H1 (cell line): ENCODE measurements around the gene CDK19. TPM values are rescaled to one million over a fixed set of nuclear protein-coding genes. Genes with fewer than 3 reads are reported as not detected.

Experiments used
- CTCF ChIA-PET: fragments of 300-600 bp; sonication (Branson Sonifier 250); formaldehyde crosslinking; loops from one replicate; lab custom pipeline; 2021; ENCODE audit not compliant: partially characterized antibody; lab: Charles Lee
- POLR2A ChIA-PET: fragments of 300-600 bp; sonication (Branson Sonifier 250); formaldehyde crosslinking; loops from one replicate; lab custom pipeline; 2021; ENCODE audit warnings: inconsistent platforms; ENCODE audit not compliant: partially characterized antibody; lab: Charles Lee
- DNase-seq, 2 experiments: peaks; one replicate each; pipeline versions ENCODE4 v3.0.0 to v3.0.0-alpha.2; 2010 to 2022; ENCODE audit warnings: low spot score in 2 of 2, low read depth in 1 of 2, mixed read lengths in 1 of 2
- FAIRE-seq: peaks from 2 replicates; lab custom pipeline; 2011; peaks lifted over from hg19 to GRCh38; lab: Jason Lieb, UNC
- H2AFZ ChIP-seq: 2 replicates; pipeline ENCODE4 v1.8.1; 2012; ENCODE audit warnings: low read length, inconsistent platforms
- H2AK5ac ChIP-seq: 2 replicates; pipeline ENCODE4 v1.6.1; 2013; ENCODE audit warnings: low read depth, low read length
- H2BK120ac ChIP-seq: replicated peaks from 2 replicates; pipeline ENCODE3; 2013; ENCODE audit warnings: low read depth, low read length, inconsistent platforms
- H2BK12ac ChIP-seq: 2 replicates; pipeline ENCODE4 v1.6.1; 2013; ENCODE audit warnings: low read depth, low read length
- H2BK15ac ChIP-seq: 2 replicates; pipeline ENCODE4 v1.6.1; 2013; ENCODE audit warnings: low read length
- H2BK20ac ChIP-seq: 2 replicates; pipeline ENCODE4 v1.6.1; 2013; ENCODE audit warnings: low read length
- H2BK5ac ChIP-seq: 2 replicates; pipeline ENCODE4 v1.6.1; 2013; ENCODE audit warnings: low read depth, low read length
- H3K14ac ChIP-seq: 2 replicates; pipeline ENCODE4 v1.6.1; 2013; ENCODE audit warnings: inconsistent platforms; ENCODE audit not compliant: insufficient read length
- H3K18ac ChIP-seq: 2 replicates; pipeline ENCODE4 v1.6.1; 2013; ENCODE audit warnings: low read length; ENCODE audit errors: extremely low read depth
- H3K23ac ChIP-seq: 2 replicates; pipeline ENCODE4 v1.6.1; 2013; ENCODE audit warnings: inconsistent platforms; ENCODE audit not compliant: insufficient read length
- H3K23me2 ChIP-seq: 2 replicates; pipeline ENCODE4 v1.6.1; 2013; ENCODE audit warnings: low read depth, low read length
- H3K27ac ChIP-seq: 2 replicates; pipeline ENCODE4 v1.6.1; 2011; ENCODE audit warnings: low read depth, low read length, inconsistent platforms
- H3K27me3 ChIP-seq, 4 experiments: replicated peaks in 1 of 4; 1 replicate in 1 of 4; 2 replicates in 3 of 4; pipeline versions ENCODE4 v1.6.1 to v1.8.1; 2011 to 2013; ENCODE audit warnings: low read length in 3 of 4, mild to moderate bottlenecking in 3 of 4, inconsistent platforms in 2 of 4, mixed read lengths in 2 of 4, moderate library complexity in 1 of 4; ENCODE audit not compliant: control insufficient read depth in 3 of 4, insufficient read depth in 3 of 4; ENCODE audit errors: extremely low read depth in 1 of 4
- H3K36me3 ChIP-seq, 4 experiments: 2 replicates each; pipeline versions ENCODE4 v1.6.1 to v1.8.1; 2011 to 2013; ENCODE audit warnings: mild to moderate bottlenecking in 4 of 4, low read length in 3 of 4, moderate library complexity in 2 of 4, control low read depth in 1 of 4, inconsistent platforms in 1 of 4; ENCODE audit not compliant: insufficient read depth in 4 of 4, control insufficient read depth in 2 of 4
- H3K4ac ChIP-seq: replicated peaks from 2 replicates; pipeline ENCODE3; 2013; ENCODE audit warnings: low read length, low read depth, mixed read lengths, inconsistent platforms; ENCODE audit not compliant: insufficient read length
- H3K4me1 ChIP-seq, 4 experiments: replicated peaks in 1 of 4; 1 replicate in 1 of 4; 2 replicates in 3 of 4; pipeline versions ENCODE4 v1.6.1 to v1.8.1; 2011 to 2013; ENCODE audit warnings: low read length in 3 of 4, inconsistent platforms in 2 of 4, mixed read lengths in 1 of 4; ENCODE audit not compliant: insufficient read depth in 4 of 4, control insufficient read depth in 3 of 4
- H3K4me2 ChIP-seq, 2 experiments: 2 replicates each; pipeline versions ENCODE4 v1.6.1 to v1.8.1; 2011 to 2013; ENCODE audit warnings: low read depth in 2 of 2, low read length in 2 of 2, control low read depth in 1 of 2, inconsistent platforms in 1 of 2, mild to moderate bottlenecking in 1 of 2; ENCODE audit not compliant: insufficient read depth in 1 of 2
- H3K4me3 ChIP-seq, 4 experiments: fragments of 200-600, 300-600 bp in 1 of 4; sonication (generic), shearing (Covaris generic), sonication (Bioruptor Twin) in 1 of 4; 2 replicates each; pipeline versions ENCODE4 v1.5.1 to v1.8.1; 2011 to 2016; ENCODE audit warnings: low read length in 4 of 4, low read depth in 3 of 4, control low read depth in 2 of 4, inconsistent platforms in 2 of 4, mild to moderate bottlenecking in 2 of 4, mixed read lengths in 1 of 4, moderate library complexity in 1 of 4; ENCODE audit not compliant: insufficient read depth in 2 of 4; ENCODE audit errors: extremely low read depth in 1 of 4
- H3K56ac ChIP-seq: replicated peaks from 2 replicates; pipeline ENCODE3; 2013; ENCODE audit warnings: low read depth, mild to moderate bottlenecking, mixed read lengths, low read length, inconsistent platforms; ENCODE audit not compliant: insufficient read length
- H3K79me1 ChIP-seq: 2 replicates; pipeline ENCODE4 v1.6.1; 2013; ENCODE audit warnings: low read depth, low read length, control low read depth
- H3K79me2 ChIP-seq, 2 experiments: 2 replicates each; pipeline versions ENCODE4 v1.6.1 to v1.8.1; 2012 to 2013; ENCODE audit warnings: low read length in 2 of 2, mild to moderate bottlenecking in 2 of 2, inconsistent platforms in 1 of 2; ENCODE audit not compliant: insufficient read depth in 2 of 2, control insufficient read depth in 1 of 2
- H3K9ac ChIP-seq, 4 experiments: replicated peaks in 1 of 4; 1 replicate in 1 of 4; 2 replicates in 3 of 4; pipeline versions ENCODE4 v1.6.1 to v1.8.1; 2011 to 2013; ENCODE audit warnings: low read depth in 3 of 4, low read length in 3 of 4, control low read depth in 2 of 4, mild to moderate bottlenecking in 2 of 4, moderate library complexity in 2 of 4, inconsistent platforms in 1 of 4; ENCODE audit errors: extremely low read depth in 1 of 4
- H3K9me3 ChIP-seq, 2 experiments: 2 replicates each; pipeline versions ENCODE4 v1.6.1 to v1.8.1; 2012 to 2013; ENCODE audit warnings: mild to moderate bottlenecking in 2 of 2, moderate library complexity in 2 of 2, control low read depth in 1 of 2, inconsistent platforms in 1 of 2, low read depth in 1 of 2, low read length in 1 of 2, mixed read lengths in 1 of 2; ENCODE audit not compliant: insufficient read depth in 2 of 2
- H4K20me1 ChIP-seq, 2 experiments: replicated peaks in 1 of 2; 2 replicates each; pipeline versions ENCODE3 to v1.8.1; 2011 to 2013; ENCODE audit warnings: inconsistent platforms in 2 of 2, low read length in 2 of 2, mild to moderate bottlenecking in 1 of 2; ENCODE audit not compliant: insufficient read depth in 2 of 2, control insufficient read depth in 1 of 2
- H4K5ac ChIP-seq: 2 replicates; pipeline ENCODE4 v1.6.1; 2013; ENCODE audit warnings: low read length, low read depth, mixed read lengths, inconsistent platforms; ENCODE audit not compliant: insufficient read length
- H4K8ac ChIP-seq: 2 replicates; pipeline ENCODE4 v1.8.0; 2013; ENCODE audit warnings: mild to moderate bottlenecking, moderate library complexity, low read length, inconsistent platforms; ENCODE audit not compliant: insufficient read depth; ENCODE audit errors: extremely low read depth
- H4K91ac ChIP-seq: replicated peaks from 2 replicates; pipeline ENCODE3; 2013; ENCODE audit warnings: low read length, mixed read lengths, inconsistent platforms; ENCODE audit not compliant: insufficient read length
- ATF2 ChIP-seq: IDR thresholded peaks from 2 replicates; pipeline ENCODE4 v1.6.1; 2012; ENCODE audit warnings: low read length, inconsistent platforms
- CEBPB ChIP-seq: IDR thresholded peaks from 2 replicates; pipeline ENCODE4 v1.6.1; 2012; ENCODE audit warnings: low read depth, low read length
- E2F6 ChIP-seq: IDR thresholded peaks from 2 replicates; pipeline ENCODE4 v1.6.1; 2012; ENCODE audit warnings: inconsistent platforms
- EGR1 ChIP-seq: IDR thresholded peaks from 2 replicates; pipeline ENCODE4 v1.6.1; 2011; ENCODE audit warnings: low read depth, low read length, borderline replicate concordance
- FOSL1 ChIP-seq: IDR thresholded peaks from 2 replicates; pipeline ENCODE4 v1.6.1; 2011; ENCODE audit warnings: mild to moderate bottlenecking, low read depth, low read length, moderate library complexity; ENCODE audit not compliant: insufficient read depth
- GABPA ChIP-seq: IDR thresholded peaks from 2 replicates; pipeline ENCODE4 v1.6.1; 2011; ENCODE audit warnings: mild to moderate bottlenecking, low read length, moderate library complexity, borderline replicate concordance; ENCODE audit not compliant: insufficient read depth
- GTF2F1 ChIP-seq: IDR thresholded peaks from 2 replicates; pipeline ENCODE4 v1.6.1; 2012; ENCODE audit warnings: low read depth, low read length, improper control_type of control experiment, borderline replicate concordance
- KDM1A ChIP-seq: fragments of 200-600, 300-600 bp; sonication (generic); IDR thresholded peaks from 2 replicates; pipeline ENCODE4 v1.7.1; 2016; ENCODE audit warnings: mild to moderate bottlenecking, low read length, borderline replicate concordance
- POLR2A ChIP-seq, 2 experiments: IDR thresholded peaks; 1 replicate in 1 of 2; 2 replicates in 1 of 2; pipeline ENCODE4 v1.6.1; 2011; ENCODE audit warnings: low read depth in 2 of 2, low read length in 2 of 2, mild to moderate bottlenecking in 2 of 2; ENCODE audit errors: control extremely low read depth in 1 of 2
- SIRT6 ChIP-seq: IDR thresholded peaks from one replicate; pipeline ENCODE4 v1.7.1; 2012; ENCODE audit warnings: low read length, inconsistent platforms
- SP2 ChIP-seq: IDR thresholded peaks from 2 replicates; pipeline ENCODE4 v1.6.1; 2012; ENCODE audit warnings: mild to moderate bottlenecking, low read length, inconsistent platforms
- TBP ChIP-seq: IDR thresholded peaks from 2 replicates; pipeline ENCODE4 v1.6.1; 2011; ENCODE audit warnings: low read depth, low read length, improper control_type of control experiment
- TEAD4 ChIP-seq: IDR thresholded peaks from 2 replicates; pipeline ENCODE4 v1.6.1; 2012; ENCODE audit warnings: low read depth, low read length, inconsistent platforms, mixed read lengths
- WGBS, 2 experiments: shearing (Covaris generic) in 1 of 2; methylation state at CpG; one replicate each; pipeline versions ENCODE4 v1.1.6 to v1.1.7; 2013 to 2015; ENCODE audit warnings: low lambda C conversion rate in 2 of 2, mixed read lengths in 2 of 2, inconsistent platforms in 1 of 2, low coverage in 1 of 2, missing lambda C conversion rate in 1 of 2; ENCODE audit not compliant: insufficient replicate concordance in 2 of 2, insufficient coverage in 1 of 2, insufficient read length in 1 of 2; ENCODE audit errors: extremely low coverage in 1 of 2, missing lambda C conversion rate in 1 of 2; 5-methylcytosine and 5-hydroxymethylcytosine counted together
- polyA plus RNA-seq, 7 experiments: library from polyadenylated mRNA; depleted of rRNA in 3 of 7; stranded (reverse) in 5 of 7; unstranded in 2 of 7; fragments of >200 nt in 5 of 7; fragments of 200-250 nt in 2 of 7; gene quantifications; 1 replicate in 5 of 7; 2 replicates in 1 of 7; 4 replicates in 1 of 7; pipeline versions ENCODE4 v1.2.1 to v1.2.3, GENCODE V29; 2011 to 2013; ENCODE audit warnings: missing spikeins in 2 of 7, mixed read lengths in 2 of 7
- total RNA-seq: library from RNA; stranded (reverse); fragmentation: NEBNext Ultra II Directional; extraction: Animal tissue kit (Norgen Biotek cat#: 25700); gene quantifications from 2 replicates; pipeline ENCODE4 v1.2.1, GENCODE V29; 2021

Gene CDK19
- total and polyA plus RNA-seq, 2 of the 8 experiments (the other 6 are each of a cell fraction or from before 2014, with no cell fraction given): 4.9 to 12.6 TPM

GRCh38 chr6:110590821-110591351, 224.4 kb downstream of the CDK19 start:
- ChIA-PET CTCF (interaction anchor here (0.9 to 2.1 kb wide), 4 partner anchors 9 to 98 kb away, joined by 3 to 7 read pairs (median 4); no protein-coding TSS in a partner anchor), POLR2A (no interaction called here)
- H3K27ac ChIP-seq: no peak overlapping the region
- no peaks in the 10 kb centered on the region for H4K20me1 ChIP-seq
- H3K79me2 ChIP-seq: no peaks in the 10 kb centered on the region
- no peaks in the 10 kb centered on the region for H3K23me2 ChIP-seq
- H3K79me1 ChIP-seq: no peaks in the 10 kb centered on the region
- H2BK15ac ChIP-seq: no peak overlapping the region
- no peak overlapping the region for H3K56ac ChIP-seq
- no peaks in the 10 kb centered on the region for H3K4me1 ChIP-seq
- H3K27me3 ChIP-seq: no peaks in the 10 kb centered on the region
- no peak overlapping the region for H2BK120ac ChIP-seq
- no peak for DNase-seq
- no peak for FAIRE-seq
- WGBS, 2 experiments: 74% methylated on average over 3 of the region's 3 CpGs; no CpG with 5 or more reads in 1 of the 2 experiments
- H3K36me3 ChIP-seq: no peaks in the 10 kb centered on the region
- no peak overlapping the region for H2BK12ac ChIP-seq
- no peak overlapping the region for H4K91ac ChIP-seq
- no peak overlapping the region for H2BK20ac ChIP-seq
- H3K4me3 ChIP-seq: no peak overlapping the region
- no peak overlapping the region for H2AFZ ChIP-seq
- H4K5ac ChIP-seq: no peak overlapping the region
- H3K9me3 ChIP-seq: no peaks in the 10 kb centered on the region
- H2BK5ac ChIP-seq: no peak overlapping the region
- no peak overlapping the region for H3K4me2 ChIP-seq
- H3K9ac ChIP-seq: no peak overlapping the region
- H4K8ac ChIP-seq: no peak overlapping the region
- no peak overlapping the region for H3K14ac ChIP-seq
- H3K4ac ChIP-seq: no peak overlapping the region
- H3K23ac ChIP-seq: no peak overlapping the region
- no peak overlapping the region for H2AK5ac ChIP-seq
- no peak overlapping the region for H3K18ac ChIP-seq
- no peak for TF ChIP-seq TBP
- TF ChIP-seq CEBPB: no peak
- no peak for TF ChIP-seq SP2
- no peak for TF ChIP-seq SIRT6
- no peak for TF ChIP-seq GABPA
- TF ChIP-seq ATF2: no peak
- TF ChIP-seq TEAD4: no peak
- TF ChIP-seq FOSL1: no peak
- TF ChIP-seq POLR2A (IDR thresholded peaks at IDR 0.05; ENCODE audit: control extremely low read depth in 1 of 2, low read depth in 2 of 2, low read length in 2 of 2): no peak
- TF ChIP-seq KDM1A: no peak
- TF ChIP-seq E2F6: no peak
- no peak for TF ChIP-seq GTF2F1
- TF ChIP-seq EGR1: no peak
